GM21526 (cell line): ENCODE results near the gene EMC8.
A peak's percentile ranks its signal among the peaks of the same experiment; 100 is the strongest.
"Not testable (repeated sequence)": the region's sequence is repeated elsewhere in the genome, so short reads cannot be mapped to it uniquely, and the experiment has no call there.

Experiments used
- ATAC-seq: cut with Tn5 transposase; IDR thresholded peaks from one replicate; pipeline ENCODE4 v1.9.1; 2021; ENCODE audit warnings: moderate library complexity; ENCODE audit not compliant: unreplicated experiment, low FRiP score

EMC8 gene

GRCh38 chr16:85819245-85819644 is 19.9 kb upstream of the EMC8 start:
- ATAC-seq, result no peak

GRCh38 chr16:85817195-85817594 is 17.9 kb upstream of the EMC8 start:
- not testable (repeated sequence) for ATAC-seq

- ATAC-seq, result no peak
Measured at GRCh38 chr16:85816159-85816558, 16.8 kb upstream of the EMC8 start.

DNA sequence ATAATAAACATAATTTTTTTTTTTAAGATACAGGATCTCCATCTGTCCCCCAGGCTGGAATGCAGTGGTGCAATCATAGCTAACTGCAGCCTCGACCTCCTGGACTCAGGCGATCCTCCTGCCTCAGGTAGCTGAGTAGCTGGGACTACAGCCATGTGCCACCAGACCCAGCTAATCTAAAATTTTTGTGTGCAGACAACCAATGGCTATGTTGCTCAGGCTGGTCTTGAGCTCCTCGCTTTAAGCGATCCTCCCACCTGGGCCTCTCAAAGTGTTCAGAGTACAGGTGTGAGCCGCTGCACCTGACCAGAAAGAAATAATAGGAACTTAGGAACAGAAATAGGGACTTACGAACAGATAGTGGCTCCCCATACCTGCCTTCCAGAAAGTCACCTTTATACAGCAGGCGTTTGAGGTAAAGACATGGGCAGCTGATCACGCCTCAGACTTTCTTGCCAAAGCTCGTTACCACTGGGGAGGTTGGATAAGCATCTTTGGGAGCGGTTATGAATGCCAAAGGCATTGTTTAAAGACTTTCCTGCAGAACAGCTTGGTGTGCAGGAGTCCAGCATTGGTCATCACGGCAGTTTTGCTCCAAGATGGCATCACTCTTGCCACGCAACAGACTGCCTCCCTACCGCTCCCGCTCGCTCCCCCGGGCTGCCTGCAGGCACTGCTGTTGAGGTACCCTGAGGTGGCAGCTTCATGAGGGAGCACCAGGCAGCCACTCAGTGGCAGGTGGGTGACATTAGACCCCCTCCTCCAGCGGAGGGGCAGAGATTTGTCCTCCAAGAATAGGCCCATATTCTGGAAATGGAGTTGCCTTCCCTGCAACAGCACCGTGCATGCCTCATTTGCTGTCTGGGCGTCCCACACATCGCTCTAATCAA is 13.7 kb upstream of the EMC8 start:
- ATAC-seq, result no peak

DNA sequence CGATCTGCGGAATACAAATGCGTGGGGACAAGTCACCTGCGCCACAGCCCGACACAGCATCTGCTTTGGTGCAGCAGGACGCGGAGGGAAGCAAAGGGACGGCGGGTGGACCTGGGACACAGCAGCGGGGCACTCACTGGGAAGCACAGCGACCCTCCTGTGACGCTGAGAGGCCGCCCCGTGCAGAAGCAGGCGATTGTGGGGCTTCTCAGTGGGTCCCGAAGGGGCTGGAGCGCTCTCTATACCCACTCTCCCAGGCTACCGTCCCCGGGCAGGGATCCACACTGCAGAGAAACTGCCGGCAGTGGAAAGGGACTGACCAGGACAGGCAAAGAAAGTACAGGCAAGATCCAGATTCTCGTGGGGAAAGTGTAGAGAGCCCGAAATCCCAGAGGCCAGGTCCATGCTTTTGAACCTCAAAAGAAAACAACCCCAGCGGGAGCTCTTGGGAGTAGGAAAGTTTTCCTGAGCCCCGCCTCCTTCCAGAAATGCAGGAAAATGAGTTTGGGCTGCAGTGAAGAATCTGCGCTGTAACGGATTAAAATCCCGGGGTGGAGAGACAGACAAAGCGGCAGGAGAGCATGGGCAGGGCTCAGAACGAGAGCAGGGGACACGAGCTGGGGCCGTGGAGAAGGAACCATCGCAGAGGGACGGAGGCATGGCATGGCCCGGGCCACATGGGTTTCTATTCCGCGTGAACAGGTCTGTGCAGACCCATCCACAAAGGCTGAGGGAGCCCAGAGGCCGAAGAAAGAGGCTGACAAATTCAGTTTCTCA is 12.9 kb upstream of the EMC8 start:
- no peak for ATAC-seq

DNA sequence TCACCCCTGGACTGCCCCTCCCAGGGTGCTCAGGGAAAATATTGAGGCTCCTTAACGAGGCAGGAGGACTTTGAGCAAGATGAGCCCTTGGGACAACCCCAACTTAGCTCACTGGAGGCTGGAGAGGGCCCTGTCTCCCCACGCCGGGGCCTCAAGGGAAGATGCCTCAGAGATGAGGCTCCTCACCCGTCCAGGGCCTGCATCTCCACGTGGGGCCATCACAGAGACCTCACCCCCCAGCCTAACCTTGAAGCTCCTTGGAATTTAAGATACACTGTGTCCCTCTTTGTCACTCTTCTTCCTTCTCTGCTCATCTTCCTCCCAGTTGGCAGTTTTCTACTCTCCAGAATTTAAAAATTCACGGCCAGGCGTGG is 11.4 kb upstream of the EMC8 start:
- no peak for ATAC-seq

DNA sequence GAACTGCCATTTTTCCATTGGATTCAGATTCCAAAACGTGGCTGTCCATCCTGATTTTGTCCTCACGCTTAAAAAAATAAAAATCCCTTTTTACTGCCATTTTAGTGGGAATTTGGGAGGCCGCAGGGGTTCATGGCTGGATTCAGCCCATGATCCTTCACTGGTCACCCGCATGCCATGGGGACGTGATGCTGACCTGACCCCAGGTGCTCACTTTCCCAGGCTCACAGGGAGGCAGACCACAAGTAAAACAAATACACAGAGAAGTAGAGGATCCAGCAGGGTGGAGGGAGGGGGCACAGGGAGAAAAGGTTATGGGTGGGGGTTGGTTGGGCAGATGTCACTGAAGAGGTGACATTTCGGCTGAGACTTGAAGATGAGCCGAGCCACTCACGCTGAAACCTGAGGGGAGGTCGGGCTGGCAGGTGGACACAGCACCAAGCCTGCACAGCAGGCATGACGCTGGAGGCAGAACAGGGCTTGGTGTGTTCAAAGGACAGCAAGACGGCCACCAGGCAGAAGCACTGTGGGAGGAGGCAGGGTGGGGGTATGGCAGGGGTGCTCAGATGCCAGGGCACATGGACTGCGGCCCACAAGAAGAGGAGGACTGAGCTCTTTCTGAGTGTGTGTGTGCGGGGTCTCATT is 10.9 kb upstream of the EMC8 start:
- no peak for ATAC-seq

GRCh38 chr16:85809645-85810044 is 10.3 kb upstream of the EMC8 start:
- ATAC-seq, result no peak

GRCh38 chr16:85808926-85809325 is 9.6 kb upstream of the EMC8 start:
- no peak for ATAC-seq

- ATAC-seq, result not testable (repeated sequence)
Measured at GRCh38 chr16:85808104-85808503, 8.8 kb upstream of the EMC8 start.

DNA sequence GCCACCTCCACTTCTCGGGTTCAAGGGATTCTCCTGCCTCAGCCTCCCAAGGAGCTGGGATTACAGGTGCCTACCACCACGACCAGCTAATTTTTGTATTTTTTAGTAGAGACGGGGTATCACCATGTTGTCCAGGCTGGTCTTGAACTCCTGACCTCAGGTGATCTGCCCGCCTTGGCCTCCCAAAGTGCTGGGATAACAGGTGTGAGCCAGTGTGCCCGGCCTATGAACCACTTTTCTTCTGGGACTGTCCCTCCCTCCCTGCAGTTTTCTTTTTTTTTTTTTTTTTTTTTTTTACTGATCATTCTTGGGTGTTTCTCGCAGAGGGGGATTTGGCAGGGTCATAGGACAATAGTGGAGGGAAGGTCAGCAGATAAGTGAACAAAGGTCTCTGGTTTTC is 8.0 kb upstream of the EMC8 start:
- ATAC-seq, result not testable (repeated sequence)

GRCh38 chr16:85806539-85806938 is 7.2 kb upstream of the EMC8 start:
- no peak for ATAC-seq

DNA sequence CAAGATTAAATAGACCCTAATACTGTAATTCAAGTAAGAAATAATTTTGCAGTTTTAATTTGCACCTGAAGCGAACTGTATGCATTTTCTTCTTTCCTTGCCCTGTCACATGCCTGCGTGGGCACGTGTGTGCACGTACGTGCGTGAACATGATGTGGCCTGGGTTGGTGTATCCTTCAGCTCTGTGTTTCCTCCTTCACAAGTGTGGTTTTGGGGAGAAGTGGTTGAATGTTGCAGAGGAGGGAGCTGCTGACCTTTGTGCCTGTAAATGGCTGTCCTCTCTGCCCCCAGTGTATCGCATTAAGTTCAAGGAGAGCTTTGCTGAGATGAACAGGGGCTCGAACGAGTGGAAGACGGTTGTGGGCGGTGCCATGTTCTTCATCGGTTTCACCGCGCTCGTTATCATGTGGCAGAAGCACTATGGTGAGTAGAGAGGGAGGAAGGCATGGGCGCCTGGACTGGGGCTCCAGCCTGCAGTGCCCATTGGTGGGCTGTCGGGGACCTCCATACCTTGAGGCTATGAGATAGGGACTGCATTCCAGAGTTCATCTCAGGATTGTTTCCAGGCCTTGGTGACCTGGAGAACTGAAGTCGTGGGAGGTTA is 6.2 kb upstream of the EMC8 start:
- ATAC-seq, result no peak

DNA sequence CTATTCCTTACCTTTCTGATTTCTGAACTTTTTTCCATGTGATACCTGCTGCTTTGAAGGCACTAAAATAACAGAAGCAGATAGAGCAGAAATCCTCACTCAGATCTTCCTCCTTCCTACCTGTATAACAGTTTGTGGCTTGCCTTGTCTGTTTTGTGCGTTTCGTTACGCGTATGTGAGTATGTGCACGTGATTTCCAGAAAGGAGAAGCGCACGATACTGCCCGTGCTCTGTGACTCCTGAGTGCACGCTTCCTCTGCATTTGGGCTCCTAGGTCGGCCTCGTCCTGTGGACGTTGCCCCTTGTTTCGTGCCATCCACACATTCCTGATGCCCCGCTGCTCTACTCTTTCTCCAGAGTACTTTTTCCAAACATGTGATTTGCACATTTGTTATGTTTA is 4.2 kb upstream of the EMC8 start:
- no peak for ATAC-seq

GRCh38 chr16:85800321-85800669 is 951 bp upstream of the EMC8 start:
- ATAC-seq, result no peak

DNA sequence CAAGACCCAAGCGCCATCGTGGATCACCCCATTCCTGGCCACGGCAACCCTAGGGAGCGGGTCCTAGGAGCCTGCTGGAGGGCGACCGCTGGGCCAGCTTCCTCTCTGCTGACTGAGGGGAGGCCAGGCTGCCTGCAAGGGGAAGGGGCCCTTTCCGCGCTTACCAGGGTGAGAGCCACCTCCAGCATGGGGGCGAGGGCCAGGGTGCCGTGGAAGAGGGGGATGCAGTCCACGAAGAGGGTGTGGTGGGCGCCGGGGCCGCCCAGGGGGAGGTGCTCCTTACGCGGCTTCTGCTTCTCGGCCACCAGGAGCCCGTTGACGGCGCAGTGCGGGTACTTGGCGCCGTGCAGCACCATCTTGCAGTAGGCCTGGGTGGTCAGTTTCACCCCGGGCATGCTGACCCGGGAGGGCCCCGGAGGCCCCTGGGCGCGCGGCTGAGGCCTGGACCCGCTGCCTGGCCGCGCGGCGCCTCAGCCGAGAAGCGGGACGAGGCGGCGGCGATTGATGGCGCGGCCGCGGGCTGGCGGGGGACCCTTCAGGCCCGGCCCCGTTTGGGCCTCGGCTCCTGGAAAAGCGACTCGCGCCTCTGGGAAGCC is 345 bp downstream of the EMC8 start:
- ATAC-seq, result peak; percentile 30

- ATAC-seq, result no peak
Measured at GRCh38 chr16:85798283-85798776, 1.0 kb downstream of the EMC8 start.

- ATAC-seq, result no peak
Measured at GRCh38 chr16:85796599-85796998, 2.7 kb downstream of the EMC8 start.

GRCh38 chr16:85796152-85796551 is 3.2 kb downstream of the EMC8 start:
- no peak for ATAC-seq

DNA sequence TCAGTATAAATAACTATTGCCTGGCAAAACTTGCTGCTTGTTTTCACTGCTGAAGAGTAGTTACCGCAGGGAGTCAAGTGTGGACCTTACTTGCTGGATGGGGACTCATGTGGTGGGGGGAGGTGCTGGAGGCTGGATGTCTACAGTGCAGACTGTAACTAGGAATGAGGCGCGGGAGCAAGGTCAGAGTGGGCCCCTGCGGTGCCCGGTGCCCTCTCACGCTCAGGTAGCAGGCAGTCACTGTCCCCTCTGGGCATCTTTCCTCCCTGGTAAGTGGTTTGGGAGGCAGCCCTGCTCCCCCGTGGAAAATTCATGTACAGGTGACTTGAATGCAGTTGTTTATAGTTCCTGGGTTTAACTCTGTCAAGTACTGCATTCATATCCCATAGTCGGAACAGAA is 4.6 kb downstream of the EMC8 start:
- ATAC-seq, result no peak
